Thoracic aorta (tissue), 2 donors: ENCODE measurements around the gene MOB3C. TPM values are rescaled to one million over a fixed set of nuclear protein-coding genes. Genes with fewer than 3 reads are reported as not detected.

Experiments
- ATAC-seq: fragments of 150-250 bp; one replicate; pipeline ENCODE4 v1.8.0; 2017; ENCODE audit warnings: low read depth; ENCODE audit not compliant: insufficient number of reproducible peaks, low FRiP score
- DNase-seq: peaks from one replicate; pipeline ENCODE4 v3.0.0-alpha.2; 2020; ENCODE audit warnings: low spot score
- H3K27ac ChIP-seq, 2 donors: fragments of 200-600 bp; sonication (generic); 1 replicate in 1 of 2; 2 replicates in 1 of 2; pipeline ENCODE4 v1.5.1; 2016; ENCODE audit warnings: mild to moderate bottlenecking in 2 of 2, moderate library complexity in 2 of 2
- H3K27me3 ChIP-seq: fragments of 200-600 bp; sonication (generic); replicated peaks from 2 replicates; pipeline ENCODE4 v1.6.0; 2016; ENCODE audit warnings: mild to moderate bottlenecking; ENCODE audit not compliant: insufficient read depth
- H3K36me3 ChIP-seq: fragments of 200-600 bp; sonication (generic); one replicate; pipeline ENCODE4 v1.5.1; 2016
- H3K4me1 ChIP-seq, 2 donors: fragments of 200-600 bp; sonication (generic); 1 replicate in 1 of 2; 2 replicates in 1 of 2; pipeline versions ENCODE4 v1.5.1 to v1.6.0; 2016; ENCODE audit warnings: low read depth in 2 of 2, mild to moderate bottlenecking in 1 of 2; ENCODE audit not compliant: control insufficient read depth in 1 of 2
- H3K4me3 ChIP-seq: fragments of 200-600 bp; sonication (generic); 2 replicates; pipeline ENCODE4 v1.5.1; 2016; ENCODE audit warnings: mild to moderate bottlenecking
- H3K9me3 ChIP-seq: fragments of 200-600 bp; sonication (generic); 2 replicates; pipeline ENCODE4 v1.5.1; 2016
- CTCF ChIP-seq: fragments of 200-600 bp; sonication (generic); IDR thresholded peaks from one replicate; pipeline ENCODE4 v1.5.1; 2019; ENCODE audit warnings: antibody characterized with exemption
- total RNA-seq, 2 donors: library from RNA; depleted of rRNA; stranded (reverse); fragments of >200 nt; gene quantifications; one replicate each; pipeline versions ENCODE4 v1.1.0 to v1.2.3, GENCODE V29; 2016

Gene MOB3C
- total RNA-seq, 2 donors from 2014 or later, result 29.5 to 42.3 TPM

GRCh38 chr1:46575778-46576177, 40.8 kb downstream of the MOB3C start:
- no peak for ATAC-seq
- H3K36me3 ChIP-seq, result peaks cover 40% of the 10 kb centered on the region

GRCh38 chr1:46575300-46575699, 41.3 kb downstream of the MOB3C start:
- Histone ChIP-seq H3K27ac (no peak overlapping the region), H3K27me3 (no peaks in the 10 kb centered on the region), H3K4me3 (no peak overlapping the region), H3K4me1 (peaks cover 19 to 24% of the 10 kb centered on the region in 2 donors), H3K9me3 (no peaks in the 10 kb centered on the region), H3K36me3 (peaks cover 37% of the 10 kb centered on the region)
- ATAC-seq, result no peak
- TF ChIP-seq CTCF, result no peak
- DNase-seq, result no peak

More at GRCh38 chr1:46575778-46576177, 40.8 kb downstream of the MOB3C start:
- H3K27me3 ChIP-seq, result no peaks in the 10 kb centered on the region
- no peak for TF ChIP-seq CTCF
- H3K27ac ChIP-seq, result no peak overlapping the region
- H3K4me1 ChIP-seq, result peaks cover 19 to 24% of the 10 kb centered on the region in 2 donors
- DNase-seq, result no peak
- H3K4me3 ChIP-seq, result no peak overlapping the region
- no peaks in the 10 kb centered on the region for H3K9me3 ChIP-seq

- peaks cover 23% of the 10 kb centered on the region for H3K36me3 ChIP-seq
- no peak for TF ChIP-seq CTCF
- H3K4me3 ChIP-seq, result no peak overlapping the region
- ATAC-seq (no peak), DNase-seq (no peak)
- no peak overlapping the region for H3K27ac ChIP-seq
- no peaks in the 10 kb centered on the region for H3K9me3 ChIP-seq
- H3K27me3 ChIP-seq, result no peaks in the 10 kb centered on the region
- peaks cover 19 to 24% of the 10 kb centered on the region in 2 donors for H3K4me1 ChIP-seq
Observed at GRCh38 chr1:46571691-46572225, 44.9 kb downstream of the MOB3C start.

- Histone ChIP-seq H3K4me3 (no peak overlapping the region), H3K4me1 (peaks cover 19 to 24% of the 10 kb centered on the region in 2 donors), H3K27ac (no peak overlapping the region), H3K36me3 (peaks cover 18% of the 10 kb centered on the region), H3K27me3 (no peaks in the 10 kb centered on the region), H3K9me3 (no peaks in the 10 kb centered on the region)
- no peak for TF ChIP-seq CTCF
- ATAC-seq, result no peak
- no peak for DNase-seq
Observed at GRCh38 chr1:46569884-46570725, 46.5 kb downstream of the MOB3C start.

GRCh38 chr1:46569116-46569515, 47.5 kb downstream of the MOB3C start:
- no peak for ATAC-seq
- Histone ChIP-seq H3K36me3 (peaks cover 25% of the 10 kb centered on the region), H3K27ac (no peak overlapping the region), H3K4me1 (peaks cover 19 to 22% of the 10 kb centered on the region in 2 donors), H3K4me3 (no peak overlapping the region), H3K27me3 (no peaks in the 10 kb centered on the region), H3K9me3 (no peaks in the 10 kb centered on the region)
- no peak for TF ChIP-seq CTCF
- no peak for DNase-seq
